IMR-90 (cell line): ENCODE results near the gene TFRC. TPM values are rescaled to one million over a fixed set of nuclear protein-coding genes. Genes with fewer than 3 reads are reported as not detected.

Source experiments
- ATAC-seq: fragments of 200-7000 bp; cut with Tn5 transposase; 2 replicates; pipeline ENCODE4 v1.9.1; 2020; ENCODE audit warnings: low read depth, mild to moderate bottlenecking, moderate library complexity
- BruUV-seq: library from RNA; stranded (reverse); fragments of 400-500 nt; replicated peaks from 2 replicates; lab custom pipeline; 2021; lab: Mats Ljungman, UMichigan
- CTCF ChIA-PET: fragments of 300-600 bp; formaldehyde crosslinking; extraction: SDS; loops from one replicate; lab custom pipeline; 2021; ENCODE audit warnings: antibody characterized with exemption; lab: Yijun Ruan, JAX
- POLR2A ChIA-PET: fragments of 300-600 bp; sonication (Branson Sonifier 250); formaldehyde crosslinking; loops from one replicate; lab custom pipeline; 2022; ENCODE audit warnings: antibody characterized with exemption; ENCODE audit not compliant: unreplicated experiment; lab: Charles Lee
- DNase-seq: peaks from one replicate; pipeline ENCODE4 v3.0.0; 2013
- H2AFZ ChIP-seq: replicated peaks from 2 replicates; pipeline ENCODE3; 2013; ENCODE audit warnings: low read length, mild to moderate bottlenecking; ENCODE audit not compliant: poor library complexity
- H2AK5ac ChIP-seq: 2 replicates; pipeline ENCODE4 v1.6.1; 2013; ENCODE audit warnings: low read depth, low read length, inconsistent platforms
- H2AK9ac ChIP-seq: replicated peaks from 2 replicates; pipeline ENCODE3; 2013; ENCODE audit warnings: mild to moderate bottlenecking, low read depth, low read length, moderate library complexity; ENCODE audit not compliant: poor library complexity
- H2BK120ac ChIP-seq: 2 replicates; pipeline ENCODE4 v1.6.1; 2013; ENCODE audit warnings: low read depth, low read length, inconsistent platforms
- H2BK15ac ChIP-seq: 3 replicates; pipeline ENCODE4 v1.6.1; 2013; ENCODE audit warnings: low read depth, low read length, inconsistent platforms
- H2BK20ac ChIP-seq: 2 replicates; pipeline ENCODE4 v1.6.1; 2013; ENCODE audit warnings: low read depth, mild to moderate bottlenecking, inconsistent platforms, low read length, moderate library complexity
- H2BK5ac ChIP-seq: 2 replicates; pipeline ENCODE4 v1.6.1; 2013; ENCODE audit warnings: mild to moderate bottlenecking, low read depth, low read length, inconsistent platforms; ENCODE audit not compliant: poor library complexity, severe bottlenecking
- H3K14ac ChIP-seq: replicated peaks from 2 replicates; pipeline ENCODE4 v1.6.1; 2013; ENCODE audit warnings: low read depth, low read length, inconsistent platforms
- H3K18ac ChIP-seq: 2 replicates; pipeline ENCODE4 v1.6.1; 2013; ENCODE audit warnings: low read depth, low read length, control low read depth
- H3K23ac ChIP-seq: 2 replicates; pipeline ENCODE4 v1.6.1; 2013; ENCODE audit warnings: low read depth, low read length, inconsistent platforms
- H3K27ac ChIP-seq: 2 replicates; pipeline ENCODE4 v1.5.1; 2013; ENCODE audit warnings: mild to moderate bottlenecking, control low read depth, low read length; ENCODE audit not compliant: insufficient read depth
- H3K27me3 ChIP-seq: 2 replicates; pipeline ENCODE4 v1.6.1; 2013; ENCODE audit warnings: low read length; ENCODE audit not compliant: control insufficient read depth, insufficient read depth
- H3K36me3 ChIP-seq: 2 replicates; pipeline ENCODE4 v1.6.1; 2013; ENCODE audit warnings: low read length, mixed read lengths; ENCODE audit not compliant: control insufficient read depth, insufficient read depth
- H3K4ac ChIP-seq: 2 replicates; pipeline ENCODE4 v1.6.1; 2013; ENCODE audit warnings: low read depth, low read length, inconsistent platforms
- H3K4me1 ChIP-seq: 2 replicates; pipeline ENCODE4 v1.6.1; 2013; ENCODE audit warnings: low read length, mixed read lengths; ENCODE audit not compliant: control insufficient read depth, insufficient read depth
- H3K4me2 ChIP-seq: 2 replicates; pipeline ENCODE4 v1.6.1; 2013; ENCODE audit warnings: low read depth, mild to moderate bottlenecking, control low read depth, low read length, moderate library complexity
- H3K4me3 ChIP-seq: 2 replicates; pipeline ENCODE4 v1.5.1; 2013; ENCODE audit warnings: low read depth, mild to moderate bottlenecking, control low read depth, low read length, moderate library complexity; ENCODE audit not compliant: insufficient read depth
- H3K56ac ChIP-seq: 2 replicates; pipeline ENCODE4 v1.6.1; 2013; ENCODE audit warnings: low read length, inconsistent platforms; ENCODE audit not compliant: insufficient read depth; ENCODE audit errors: extremely low read depth
- H3K79me1 ChIP-seq, 2 experiments: 2 replicates each; pipeline ENCODE4 v1.6.1; 2013; ENCODE audit warnings: low read length in 2 of 2, inconsistent platforms in 1 of 2, low read depth in 1 of 2
- H3K9ac ChIP-seq: 2 replicates; pipeline ENCODE4 v1.6.1; 2013; ENCODE audit warnings: low read depth, low read length, control low read depth
- H3K9me1 ChIP-seq: 2 replicates; pipeline ENCODE4 v1.6.1; 2013; ENCODE audit warnings: low read length, inconsistent platforms; ENCODE audit not compliant: insufficient read depth
- H3K9me3 ChIP-seq: 2 replicates; pipeline ENCODE4 v1.6.1; 2013; ENCODE audit warnings: low read length; ENCODE audit not compliant: control insufficient read depth, insufficient read depth
- H4K20me1 ChIP-seq: 2 replicates; pipeline ENCODE4 v1.6.1; 2013; ENCODE audit warnings: low read length, inconsistent platforms; ENCODE audit not compliant: insufficient read depth
- H4K5ac ChIP-seq: 2 replicates; pipeline ENCODE4 v1.6.1; 2013; ENCODE audit warnings: mild to moderate bottlenecking, low read depth, low read length, control low read depth
- H4K8ac ChIP-seq, 2 experiments: 2 replicates each; pipeline ENCODE4 v1.6.1; 2013; ENCODE audit warnings: low read depth in 2 of 2, low read length in 2 of 2, control low read depth in 1 of 2, inconsistent platforms in 1 of 2
- H4K91ac ChIP-seq: 2 replicates; pipeline ENCODE4 v1.6.1; 2013; ENCODE audit warnings: low read depth, low read length, inconsistent platforms; ENCODE audit not compliant: insufficient read depth
- BHLHE40 ChIP-seq: fragments of 150-350 bp; IDR thresholded peaks from 2 replicates; pipeline ENCODE4 v1.6.1; 2016; ENCODE audit warnings: mild to moderate bottlenecking, low read depth, low read length
- CEBPB ChIP-seq: IDR thresholded peaks from 2 replicates; pipeline ENCODE4 v1.6.1; 2012; ENCODE audit warnings: low read depth, low read length, improper control_type of control experiment
- CHD1 ChIP-seq: IDR thresholded peaks from 2 replicates; pipeline ENCODE4 v1.6.1; 2012; ENCODE audit warnings: low read depth, low read length, improper control_type of control experiment
- ELK1 ChIP-seq: fragments of 150-350 bp; IDR thresholded peaks from 2 replicates; pipeline ENCODE4 v1.6.1; 2016; ENCODE audit warnings: low read depth, mild to moderate bottlenecking, low read length, moderate library complexity, borderline replicate concordance
- FOS ChIP-seq: fragments of 150-350 bp; IDR thresholded peaks from 2 replicates; pipeline ENCODE4 v1.6.1; 2016; ENCODE audit warnings: low read depth, low read length
- MAZ ChIP-seq: IDR thresholded peaks from 2 replicates; pipeline ENCODE4 v1.6.1; 2012; ENCODE audit warnings: low read depth, mild to moderate bottlenecking, low read length, improper control_type of control experiment, moderate library complexity, borderline replicate concordance
- MXI1 ChIP-seq: IDR thresholded peaks from 2 replicates; pipeline ENCODE4 v1.6.1; 2012; ENCODE audit warnings: low read depth, mild to moderate bottlenecking, low read length, moderate library complexity, borderline replicate concordance
- NFE2L2 ChIP-seq: fragments of 150-350 bp; IDR thresholded peaks from 2 replicates; pipeline ENCODE4 v1.6.1; 2016; ENCODE audit warnings: low read depth, mild to moderate bottlenecking, low read length
- POLR2A ChIP-seq: IDR thresholded peaks from 2 replicates; pipeline ENCODE4 v1.6.1; 2012; ENCODE audit warnings: mild to moderate bottlenecking, low read depth, low read length
- RAD21 ChIP-seq: IDR thresholded peaks from 2 replicates; pipeline ENCODE4 v1.6.1; 2012; ENCODE audit warnings: low read length, improper control_type of control experiment
- RCOR1 ChIP-seq: IDR thresholded peaks from 2 replicates; pipeline ENCODE4 v1.6.1; 2012; ENCODE audit warnings: mild to moderate bottlenecking, low read length, improper control_type of control experiment; ENCODE audit not compliant: insufficient replicate concordance
- RFX5 ChIP-seq: IDR thresholded peaks from 2 replicates; pipeline ENCODE4 v1.8.0; 2012; ENCODE audit warnings: low read depth, mild to moderate bottlenecking, low read length, moderate library complexity
- WGBS, 2 experiments: methylation state at CpG; one replicate each; pipeline versions ENCODE4 v1.1.5 to v1.1.7; 2013; ENCODE audit warnings: missing lambda C conversion rate in 2 of 2; ENCODE audit not compliant: insufficient read length in 1 of 2; ENCODE audit errors: extremely low coverage in 2 of 2; 5-methylcytosine and 5-hydroxymethylcytosine counted together
- dilution Hi-C: fragments of 300-500 bp; cut with HindIII; formaldehyde crosslinking; loops from one replicate; pipeline ENCODE4 v1.14.3; 2018; ENCODE audit warnings: low sequenced_read_pairs; ENCODE audit not compliant: unreplicated experiment
- in situ Hi-C: fragments of 300-500 bp; cut with MboI; formaldehyde crosslinking; loops from 3 replicates; pipeline ENCODE4 v1.14.3; 2019; ENCODE audit warnings: low sequenced_read_pairs, inconsistent platforms, mixed read lengths
- intact Hi-C: fragments of 100-400 bp; cut with micrococcal nuclease; formaldehyde crosslinking; loops from 2 replicates; pipeline ENCODE4 v1.10.0; 2022
- polyA plus RNA-seq, 3 experiments: library from polyadenylated mRNA; depleted of rRNA; stranded (reverse); fragments of >200 nt; gene quantifications; 2 replicates each; pipeline ENCODE4 v1.2.3, GENCODE V29; 2012; ENCODE audit warnings: low replicate concordance in 1 of 3
- total RNA-seq: library from RNA; depleted of rRNA; stranded (reverse); fragments of >200 nt; gene quantifications from 2 replicates; pipeline ENCODE4 v1.2.3, GENCODE V29; 2012
- TF ChIP-seq, protein P1 (sequence below): fragments of 150-350 bp; IDR thresholded peaks from 2 replicates; pipeline ENCODE4 v1.6.1; 2017; ENCODE audit warnings: mild to moderate bottlenecking, antibody characterized with exemption, low read length, low read depth
- TF ChIP-seq, protein P2 (sequence below): conservative IDR thresholded peaks from 2 replicates; pipeline ENCODE4 v1.5.1; 2012; ENCODE audit warnings: mild to moderate bottlenecking, low read depth, low read length, improper control_type of control experiment

Gene TFRC
- total and polyA plus RNA-seq, 2 of the 4 experiments (the other 2 are of a cell fraction): 78.6 to 156 TPM

DNA sequence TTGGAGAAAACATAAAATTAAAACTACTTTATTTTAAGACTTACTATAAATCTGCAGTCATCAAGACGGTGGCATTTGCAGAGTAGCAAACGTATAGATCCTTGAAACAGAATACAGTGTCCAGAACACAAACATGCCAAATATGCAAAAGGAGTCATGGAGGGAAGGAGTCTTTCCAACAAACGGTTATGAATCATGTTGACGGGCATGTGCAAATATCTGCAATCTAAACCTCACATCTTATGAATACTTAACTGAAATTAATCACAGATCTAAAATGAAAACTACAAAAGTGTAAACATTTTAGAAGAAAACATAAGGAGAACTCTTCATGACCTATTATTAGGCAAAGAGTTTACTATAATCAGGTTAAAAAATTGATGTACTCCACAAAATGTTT is 69.4 kb downstream of the TFRC start:
- no peak overlapping the region for H3K14ac ChIP-seq
- H2BK15ac ChIP-seq: no peak overlapping the region
- no CpG with 5 or more reads among the region's 4 CpGs for WGBS, 2 experiments
- H4K8ac ChIP-seq: no peak overlapping the region
- H3K56ac ChIP-seq: no peak overlapping the region
- no peak overlapping the region for H2BK120ac ChIP-seq
- H3K9me3 ChIP-seq: peaks cover 2% of the 10 kb centered on the region
- no TSS peak for BruUV-seq
- H3K4me2 ChIP-seq: no peak overlapping the region
- H2AK5ac ChIP-seq: no peak overlapping the region
- H3K27ac ChIP-seq: no peak overlapping the region
- no peak overlapping the region for H2AK9ac ChIP-seq
- H3K36me3 ChIP-seq: no peaks in the 10 kb centered on the region
- no peak overlapping the region for H3K4ac ChIP-seq
- DNase-seq: no peak
- ChIA-PET CTCF (no interaction called here), POLR2A (no interaction called here)
- no peak overlapping the region for H4K91ac ChIP-seq
- no peak overlapping the region for H3K18ac ChIP-seq
- no peak overlapping the region for H3K4me3 ChIP-seq
- no peaks in the 10 kb centered on the region for H4K20me1 ChIP-seq
- no peak overlapping the region for H2AFZ ChIP-seq
- in situ Hi-C loops (no loop called here), dilution Hi-C loops (no loop called here), intact Hi-C loops (no loop called here)
- no peaks in the 10 kb centered on the region for H3K9me1 ChIP-seq
- H2BK5ac ChIP-seq: no peak overlapping the region
- H3K4me1 ChIP-seq: no peaks in the 10 kb centered on the region
- no peak overlapping the region for H4K5ac ChIP-seq
- TF ChIP-seq CHD1: no peak
- no peak for TF ChIP-seq FOS
- no peak for TF ChIP-seq RCOR1
- no peak for TF ChIP-seq RFX5
- no peak for TF ChIP-seq NFE2L2
- no peak for TF ChIP-seq RAD21
- TF ChIP-seq ELK1: no peak
- TF ChIP-seq BHLHE40: no peak
- TF ChIP-seq MXI1: no peak
- TF ChIP-seq, protein P1, sequence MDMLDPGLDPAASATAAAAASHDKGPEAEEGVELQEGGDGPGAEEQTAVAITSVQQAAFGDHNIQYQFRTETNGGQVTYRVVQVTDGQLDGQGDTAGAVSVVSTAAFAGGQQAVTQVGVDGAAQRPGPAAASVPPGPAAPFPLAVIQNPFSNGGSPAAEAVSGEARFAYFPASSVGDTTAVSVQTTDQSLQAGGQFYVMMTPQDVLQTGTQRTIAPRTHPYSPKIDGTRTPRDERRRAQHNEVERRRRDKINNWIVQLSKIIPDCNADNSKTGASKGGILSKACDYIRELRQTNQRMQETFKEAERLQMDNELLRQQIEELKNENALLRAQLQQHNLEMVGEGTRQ: no peak
- no peak for TF ChIP-seq POLR2A
- TF ChIP-seq, protein P2, sequence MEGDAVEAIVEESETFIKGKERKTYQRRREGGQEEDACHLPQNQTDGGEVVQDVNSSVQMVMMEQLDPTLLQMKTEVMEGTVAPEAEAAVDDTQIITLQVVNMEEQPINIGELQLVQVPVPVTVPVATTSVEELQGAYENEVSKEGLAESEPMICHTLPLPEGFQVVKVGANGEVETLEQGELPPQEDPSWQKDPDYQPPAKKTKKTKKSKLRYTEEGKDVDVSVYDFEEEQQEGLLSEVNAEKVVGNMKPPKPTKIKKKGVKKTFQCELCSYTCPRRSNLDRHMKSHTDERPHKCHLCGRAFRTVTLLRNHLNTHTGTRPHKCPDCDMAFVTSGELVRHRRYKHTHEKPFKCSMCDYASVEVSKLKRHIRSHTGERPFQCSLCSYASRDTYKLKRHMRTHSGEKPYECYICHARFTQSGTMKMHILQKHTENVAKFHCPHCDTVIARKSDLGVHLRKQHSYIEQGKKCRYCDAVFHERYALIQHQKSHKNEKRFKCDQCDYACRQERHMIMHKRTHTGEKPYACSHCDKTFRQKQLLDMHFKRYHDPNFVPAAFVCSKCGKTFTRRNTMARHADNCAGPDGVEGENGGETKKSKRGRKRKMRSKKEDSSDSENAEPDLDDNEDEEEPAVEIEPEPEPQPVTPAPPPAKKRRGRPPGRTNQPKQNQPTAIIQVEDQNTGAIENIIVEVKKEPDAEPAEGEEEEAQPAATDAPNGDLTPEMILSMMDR: no peak
- no peak for TF ChIP-seq CEBPB
- TF ChIP-seq MAZ: no peak
- no peak overlapping the region for H3K23ac ChIP-seq
- H3K27me3 ChIP-seq: peaks cover 34% of the 10 kb centered on the region
- H2BK20ac ChIP-seq: no peak overlapping the region
- H3K79me1 ChIP-seq: no peaks in the 10 kb centered on the region
- ATAC-seq: no peak
- H3K9ac ChIP-seq: no peak overlapping the region
